ENCODE measurements around the gene GLRX.

Gene GLRX

GRCh38 chr5:95773335-95774059, 49.0 kb downstream of the GLRX start:
- no peaks in the 10 kb centered on the region for H3K9me3 Mint-ChIP-seq
- ATAC-seq (no peak), DNase-seq (no peak)
- no peak overlapping the region for H3K27ac Mint-ChIP-seq
- no peaks in the 10 kb centered on the region for H3K27me3 Mint-ChIP-seq
- no peaks in the 10 kb centered on the region for H3K36me3 Mint-ChIP-seq (ENCODE audit: low read depth)
- peaks cover 2% of the 10 kb centered on the region for H3K4me1 Mint-ChIP-seq
- no peak overlapping the region for H3K4me3 Mint-ChIP-seq

GRCh38 chr5:95771892-95772291, 50.6 kb downstream of the GLRX start:
- H3K36me3 Mint-ChIP-seq (ENCODE audit: low read depth), result no peaks in the 10 kb centered on the region
- no peak overlapping the region for H3K27ac Mint-ChIP-seq
- H3K4me3 Mint-ChIP-seq, result no peak overlapping the region

GRCh38 chr5:95770830-95771708, 51.5 kb downstream of the GLRX start:
- H3K4me1 Mint-ChIP-seq, result peaks cover 2% of the 10 kb centered on the region
- no peaks in the 10 kb centered on the region for H3K36me3 Mint-ChIP-seq (ENCODE audit: low read depth)
- H3K27me3 Mint-ChIP-seq, result no peaks in the 10 kb centered on the region
- DNase-seq, result no peak
- H3K27ac Mint-ChIP-seq, result no peak overlapping the region
- ATAC-seq, result no peak
- H3K4me3 Mint-ChIP-seq, result no peak overlapping the region
- H3K9me3 Mint-ChIP-seq, result no peaks in the 10 kb centered on the region

More at GRCh38 chr5:95771892-95772291, 50.6 kb downstream of the GLRX start:
- Mint-ChIP-seq H3K27me3 (no peaks in the 10 kb centered on the region), H3K9me3 (no peaks in the 10 kb centered on the region), H3K4me1 (peaks cover 2% of the 10 kb centered on the region)
- ATAC-seq, result no peak
- no peak for DNase-seq

GRCh38 chr5:95768731-95769130, 53.8 kb downstream of the GLRX start:
- ATAC-seq (no peak), DNase-seq (no peak)
- no peaks in the 10 kb centered on the region for H3K27me3 Mint-ChIP-seq
- H3K27ac Mint-ChIP-seq, result no peak overlapping the region
- no peak overlapping the region for H3K4me3 Mint-ChIP-seq
- H3K4me1 Mint-ChIP-seq, result peaks cover 2% of the 10 kb centered on the region
- H3K36me3 Mint-ChIP-seq (ENCODE audit: low read depth), result no peaks in the 10 kb centered on the region
- no peaks in the 10 kb centered on the region for H3K9me3 Mint-ChIP-seq

- no peak for ATAC-seq
- Mint-ChIP-seq H3K27ac (no peak overlapping the region), H3K4me3 (no peak overlapping the region)
Measured at GRCh38 chr5:95763941-95764340, 58.6 kb downstream of the GLRX start.

More at GRCh38 chr5:95763941-95764340, 58.6 kb downstream of the GLRX start:
- no peaks in the 10 kb centered on the region for H3K9me3 Mint-ChIP-seq
- H3K4me1 Mint-ChIP-seq, result peaks cover 35% of the 10 kb centered on the region
- DNase-seq, result no peak
- H3K36me3 Mint-ChIP-seq (ENCODE audit: low read depth), result no peaks in the 10 kb centered on the region
- no peaks in the 10 kb centered on the region for H3K27me3 Mint-ChIP-seq

Measured in activated naive CD8-positive, alpha-beta T cell treated with anti-CD3 and anti-CD28 coated beads, Interleukin-2, amount 50 U/mL, for 24 hours (primary cell).